Esophagus squamous epithelium (tissue), 4 donors: Measurements from ENCODE around the gene APOA1.

Source experiments
- POLR2A ChIP-seq, 4 donors: fragments of 450-650 bp; IDR thresholded peaks; one replicate each; pipeline ENCODE4 v1.6.1; 2017; ENCODE audit warnings: antibody characterized with exemption in 4 of 4, mild to moderate bottlenecking in 4 of 4, moderate library complexity in 3 of 4
- TF ChIP-seq, protein P1 (sequence below), 6 experiments: fragments of 450-650 bp in 4 of 6; fragments of 200-600 bp in 2 of 6; sonication (generic) in 2 of 6; IDR thresholded peaks; one replicate each; pipeline ENCODE4 v1.5.1; 2016 to 2019; ENCODE audit warnings: antibody characterized with exemption in 6 of 6, mild to moderate bottlenecking in 4 of 6, moderate library complexity in 4 of 6

DNA sequence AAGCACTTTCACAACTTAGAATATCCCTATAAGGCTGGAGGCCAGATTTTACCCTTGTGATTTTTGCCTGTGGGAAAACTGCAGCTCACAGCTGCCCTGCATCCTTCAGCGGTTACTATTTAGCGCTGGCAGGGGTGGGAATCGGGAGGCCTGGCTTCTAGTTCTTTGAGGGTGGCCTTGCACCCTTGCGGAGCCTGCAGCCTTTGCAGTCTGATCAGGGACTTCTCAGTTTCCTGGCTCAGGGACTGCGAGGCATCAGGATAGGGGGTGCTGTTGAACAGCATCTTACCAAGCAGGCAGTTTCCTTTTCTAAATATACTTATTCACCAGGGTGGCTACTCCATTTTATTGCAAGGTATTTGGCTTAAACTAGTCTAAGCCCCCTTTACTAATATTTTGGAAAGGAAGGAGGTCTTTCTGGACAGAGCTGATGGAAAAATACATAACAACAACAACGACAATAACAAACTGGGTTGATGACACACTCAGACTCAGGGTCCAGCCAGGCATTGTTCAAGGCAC lies 2.9 kb upstream of the APOA1 start:
- TF ChIP-seq, protein P1, sequence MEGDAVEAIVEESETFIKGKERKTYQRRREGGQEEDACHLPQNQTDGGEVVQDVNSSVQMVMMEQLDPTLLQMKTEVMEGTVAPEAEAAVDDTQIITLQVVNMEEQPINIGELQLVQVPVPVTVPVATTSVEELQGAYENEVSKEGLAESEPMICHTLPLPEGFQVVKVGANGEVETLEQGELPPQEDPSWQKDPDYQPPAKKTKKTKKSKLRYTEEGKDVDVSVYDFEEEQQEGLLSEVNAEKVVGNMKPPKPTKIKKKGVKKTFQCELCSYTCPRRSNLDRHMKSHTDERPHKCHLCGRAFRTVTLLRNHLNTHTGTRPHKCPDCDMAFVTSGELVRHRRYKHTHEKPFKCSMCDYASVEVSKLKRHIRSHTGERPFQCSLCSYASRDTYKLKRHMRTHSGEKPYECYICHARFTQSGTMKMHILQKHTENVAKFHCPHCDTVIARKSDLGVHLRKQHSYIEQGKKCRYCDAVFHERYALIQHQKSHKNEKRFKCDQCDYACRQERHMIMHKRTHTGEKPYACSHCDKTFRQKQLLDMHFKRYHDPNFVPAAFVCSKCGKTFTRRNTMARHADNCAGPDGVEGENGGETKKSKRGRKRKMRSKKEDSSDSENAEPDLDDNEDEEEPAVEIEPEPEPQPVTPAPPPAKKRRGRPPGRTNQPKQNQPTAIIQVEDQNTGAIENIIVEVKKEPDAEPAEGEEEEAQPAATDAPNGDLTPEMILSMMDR (IDR thresholded peaks at IDR 0.05): no peak
- TF ChIP-seq POLR2A (IDR thresholded peaks at IDR 0.05): no peak
